ENCODE measurements around the gene ATP2B1.

ATP2B1 gene

GRCh38 chr12:89574736-89575208 is 133.9 kb downstream of the ATP2B1 start:
- no peak for DNase-seq

GRCh38 chr12:89573051-89573810 is 135.4 kb downstream of the ATP2B1 start:
- no peak for DNase-seq

DNA sequence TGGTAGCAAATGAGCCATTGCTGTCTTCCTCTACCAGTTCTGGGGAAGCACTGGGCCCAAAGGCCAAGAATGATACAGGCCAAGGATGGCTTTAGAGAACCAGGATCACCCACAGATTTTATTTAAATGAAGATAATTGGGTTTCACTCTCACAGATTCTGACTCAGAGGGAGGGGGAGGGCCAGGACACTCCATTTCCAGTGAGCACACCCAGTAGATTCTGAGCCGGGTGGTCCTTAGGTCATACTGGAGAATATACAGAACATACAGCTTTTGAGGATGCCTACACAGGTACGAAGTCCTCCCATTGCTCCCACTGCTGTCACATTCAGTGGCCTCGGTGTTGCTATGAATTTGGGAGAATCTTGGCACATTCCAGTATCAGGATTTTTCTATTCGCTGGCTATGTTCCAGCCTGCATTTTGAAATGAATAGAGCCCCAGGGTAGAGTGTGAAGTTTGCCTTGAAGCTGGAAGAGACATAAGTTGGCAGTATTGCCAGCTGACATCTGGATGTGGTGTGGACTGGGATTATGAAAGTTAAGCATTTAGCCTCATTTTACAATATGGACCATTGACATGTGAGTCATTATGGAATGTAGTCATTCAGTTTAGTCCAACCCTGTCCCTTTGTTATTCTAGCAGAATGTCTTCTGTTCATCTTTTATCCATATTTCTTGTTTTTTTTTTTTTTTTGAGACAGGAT is 137.0 kb downstream of the ATP2B1 start:
- no peak for DNase-seq

DNA sequence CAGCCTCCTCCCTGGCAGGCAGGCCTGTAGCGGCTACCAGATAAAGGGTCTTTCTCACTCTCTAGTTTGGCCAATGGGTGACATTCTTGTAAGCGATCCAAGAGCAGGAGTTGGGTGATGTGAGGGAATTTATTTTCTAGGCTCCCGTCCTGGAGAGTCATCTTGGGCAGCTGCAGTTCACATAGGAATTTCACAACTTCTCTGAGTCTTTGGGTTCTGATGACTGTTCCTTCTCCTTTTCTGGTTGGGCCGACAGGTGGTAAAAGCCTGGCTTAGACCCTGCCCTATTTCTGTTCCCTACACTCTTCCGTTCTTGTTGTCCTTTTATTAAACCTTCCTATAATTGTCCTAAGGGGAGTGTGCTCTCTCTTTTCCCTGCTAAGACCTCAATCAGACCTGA is 140.2 kb downstream of the ATP2B1 start:
- no peak for DNase-seq

GRCh38 chr12:89567691-89568239 is 140.9 kb downstream of the ATP2B1 start:
- no peak for DNase-seq

DNA sequence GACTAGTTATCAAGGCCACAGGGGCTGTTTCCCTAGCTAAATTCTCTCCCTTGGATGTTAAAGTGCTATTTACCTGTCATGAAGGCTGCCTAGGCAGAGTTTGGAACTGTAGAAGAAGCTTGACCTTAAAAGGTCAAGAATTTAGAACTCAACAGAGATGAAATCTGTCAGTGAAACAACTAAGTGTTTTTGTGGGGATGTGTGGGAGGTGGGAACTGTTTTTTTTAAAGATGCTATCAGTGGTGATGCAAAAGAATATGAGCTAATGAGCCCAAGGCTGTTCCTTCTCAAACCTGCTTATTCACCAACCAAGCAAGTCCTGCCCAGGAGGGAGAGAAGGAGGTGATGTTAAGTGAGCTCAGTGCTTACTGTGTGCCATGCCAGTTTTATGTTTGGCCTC is 142.0 kb downstream of the ATP2B1 start:
- peak; percentile 42 for DNase-seq

DNA sequence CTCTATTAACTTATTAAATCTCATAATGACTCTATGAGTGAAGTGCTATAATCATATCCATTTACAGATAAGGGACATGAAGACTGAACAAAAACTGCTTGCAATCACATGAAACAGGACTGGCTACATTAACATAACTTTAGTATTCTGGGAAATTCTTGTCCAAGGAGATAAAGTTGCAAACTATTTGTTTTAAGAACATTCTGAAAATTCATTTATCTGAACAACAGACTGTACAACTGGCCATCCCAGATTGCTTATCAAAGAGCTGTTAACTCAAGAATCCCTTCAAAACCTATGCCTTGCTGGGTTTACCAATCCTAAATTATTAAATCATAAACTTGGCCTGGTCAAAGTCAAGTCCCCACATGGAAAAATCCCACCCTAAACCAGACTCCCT is 143.6 kb downstream of the ATP2B1 start:
- no peak for DNase-seq

DNA sequence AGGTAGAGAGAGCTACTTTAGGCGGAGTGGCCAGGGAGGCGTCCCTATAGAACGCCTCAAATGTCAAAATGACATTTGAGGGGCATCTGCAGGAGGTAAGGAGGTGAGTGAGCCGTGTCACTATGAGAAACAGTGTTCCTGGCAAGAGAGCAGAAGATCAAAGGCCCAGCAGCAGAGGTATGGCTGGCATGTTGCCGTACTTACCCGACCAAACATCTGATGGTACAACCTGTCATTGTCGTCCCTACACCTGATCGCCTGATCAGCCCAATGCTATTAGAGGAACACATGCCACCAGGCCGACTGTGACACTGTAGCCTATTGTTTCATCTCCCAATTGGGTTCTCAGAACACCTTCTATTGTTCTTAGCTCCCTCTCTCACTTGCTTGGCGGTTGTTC is 148.9 kb downstream of the ATP2B1 start:
- DNase-seq = no peak

- DNase-seq = no peak
Observed at GRCh38 chr12:89556976-89557375, 151.7 kb downstream of the ATP2B1 start.

- no peak for DNase-seq
Observed at GRCh38 chr12:89552376-89552775, 156.3 kb downstream of the ATP2B1 start.

GRCh38 chr12:89551747-89552146 is 156.9 kb downstream of the ATP2B1 start:
- DNase-seq = no peak

GRCh38 chr12:89547101-89547500 is 161.5 kb downstream of the ATP2B1 start:
- no peak for DNase-seq

DNA sequence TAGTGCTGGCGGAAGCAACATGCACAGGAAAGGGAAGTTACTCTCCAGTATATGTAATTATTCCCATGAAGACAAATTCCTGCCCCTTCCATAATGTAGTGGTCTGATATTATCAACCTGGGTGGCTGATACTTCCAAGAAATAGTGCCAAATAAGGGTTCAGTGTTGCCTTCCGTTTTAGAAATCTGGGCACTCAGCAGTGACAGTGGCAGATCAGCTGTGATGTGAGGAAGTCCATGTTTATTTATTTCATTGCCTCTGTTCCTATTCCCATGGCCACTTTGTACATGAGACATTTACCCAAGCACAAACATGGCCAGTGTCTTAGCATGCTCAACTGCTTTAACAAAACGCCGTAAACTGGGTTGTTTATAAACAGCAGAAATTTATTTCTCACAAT is 162.5 kb downstream of the ATP2B1 start:
- DNase-seq = no peak

- no peak for DNase-seq
Observed at GRCh38 chr12:89544681-89545184, 163.9 kb downstream of the ATP2B1 start.

DNA sequence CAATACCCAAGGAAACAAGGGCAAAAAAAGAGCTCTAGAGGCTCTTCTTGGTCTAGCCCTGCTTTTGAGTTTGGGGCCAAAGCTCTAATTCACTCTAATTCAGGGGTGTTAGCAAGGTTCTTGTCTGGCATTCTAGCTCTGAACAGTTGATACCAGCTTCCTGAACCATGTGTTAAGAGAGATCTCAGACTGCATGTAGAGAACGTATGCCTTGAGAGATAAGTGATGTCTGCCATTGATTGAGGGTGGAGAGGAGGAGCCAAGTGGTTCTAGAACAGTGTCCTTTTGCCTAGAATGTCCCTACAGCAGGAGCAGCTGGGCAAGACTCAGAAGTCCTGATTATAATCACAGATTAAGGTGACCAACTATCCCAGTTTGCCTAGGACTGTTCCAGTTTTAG is 164.6 kb downstream of the ATP2B1 start:
- DNase-seq = no peak

DNA sequence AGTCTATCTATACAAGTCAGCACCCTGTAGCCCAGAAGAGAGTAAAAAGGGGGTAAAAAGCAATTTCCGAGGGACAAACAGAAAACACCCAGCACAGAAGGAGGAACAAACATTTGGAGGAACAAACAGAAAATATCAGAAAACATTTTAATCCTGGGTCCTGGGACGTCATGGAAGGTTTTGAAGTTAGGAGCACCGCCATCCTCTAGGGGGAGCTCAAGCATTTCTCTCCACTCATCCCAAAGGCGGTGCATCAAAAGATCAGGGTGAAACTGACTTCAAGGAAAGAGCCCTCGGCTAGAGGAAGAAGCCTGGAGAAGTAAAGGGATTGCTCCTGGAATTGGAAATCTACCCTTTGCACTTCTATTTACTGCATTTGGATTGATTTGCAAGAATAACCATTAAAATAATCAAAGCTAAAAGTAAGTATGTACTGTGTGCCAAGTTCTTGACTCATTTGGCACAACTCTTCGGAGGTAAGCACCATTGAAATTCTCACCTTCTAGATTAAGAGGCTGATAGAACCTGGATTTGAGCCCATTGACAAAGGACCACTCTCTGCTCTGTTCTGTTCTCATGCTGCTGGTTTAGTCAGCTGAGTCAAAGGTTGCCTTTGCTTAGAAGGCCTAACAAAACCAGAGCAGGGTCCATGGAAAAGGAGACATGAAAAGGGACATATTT is 165.6 kb downstream of the ATP2B1 start:
- DNase-seq = peak; percentile 75

- DNase-seq = no peak
Observed at GRCh38 chr12:89542236-89542635, 166.4 kb downstream of the ATP2B1 start.

GRCh38 chr12:89540586-89540985 is 168.1 kb downstream of the ATP2B1 start:
- DNase-seq = no peak

GRCh38 chr12:89539426-89540223 is 169.0 kb downstream of the ATP2B1 start:
- no peak for DNase-seq

DNA sequence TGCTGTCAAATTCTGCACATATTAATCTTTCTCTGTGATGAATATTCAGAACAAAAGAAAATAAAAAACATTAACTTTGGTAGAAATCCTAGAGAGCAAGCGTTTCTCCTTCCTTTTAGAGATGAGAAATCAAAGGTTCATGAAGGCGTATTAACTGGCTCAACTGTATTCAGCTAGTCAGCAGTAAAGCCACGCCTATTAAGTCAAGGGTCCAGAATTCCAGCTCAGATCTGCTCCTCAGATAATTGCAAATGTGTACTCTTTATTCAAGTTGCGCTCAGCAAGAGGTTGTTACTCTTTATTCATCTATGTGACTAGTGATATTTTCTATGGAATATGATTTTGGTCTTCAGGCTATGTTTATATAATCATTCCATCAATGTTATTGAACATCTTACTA is 169.7 kb downstream of the ATP2B1 start:
- no peak for DNase-seq

All from inflammatory macrophage treated with lipopolysaccharide for 4 hours (primary cell).